ENCODE results near the gene CLSTN2.

- no peak for TF ChIP-seq SIN3A (IDR thresholded peaks at IDR 0.05; ENCODE audit: borderline replicate concordance, insufficient read depth, low read length)
- no peak for TF ChIP-seq POLR2AphosphoS5 (IDR thresholded peaks at IDR 0.05; ENCODE audit: low read depth, low read length)
Measured at GRCh38 chr3:140180603-140181002, 245.6 kb downstream of the CLSTN2 start.
